T-helper 17 cell (primary cell): ENCODE data around the gene IGSF21. TPM values are rescaled to one million over a fixed set of nuclear protein-coding genes. Genes with fewer than 3 reads are reported as not detected.

Experiments
- ATAC-seq: fragments of 150-1000 bp; cut with Tn5 transposase; 2 replicates; pipeline ENCODE4 v1.10.0; 2021; ENCODE audit warnings: mild to moderate bottlenecking, moderate library complexity
- DNase-seq, 3 donors: peaks; one replicate each; pipeline versions ENCODE4 v3.0.0 to v3.0.0-alpha.2; 2020 to 2021
- H3K9me3 ChIP-seq: one replicate; pipeline ENCODE4 v1.7.0; 2013; ENCODE audit warnings: low read length, mild to moderate bottlenecking; ENCODE audit not compliant: control insufficient read depth, poor library complexity, severe bottlenecking
- H3K27ac Mint-ChIP-seq: one replicate; pipeline ENCODE4 v1.8.0; 2022; ENCODE audit warnings: mild to moderate bottlenecking, moderate library complexity, mixed read lengths
- H3K27me3 Mint-ChIP-seq: one replicate; pipeline ENCODE4 v1.8.0; 2022; ENCODE audit warnings: mixed read lengths
- H3K36me3 Mint-ChIP-seq: one replicate; pipeline ENCODE4 v1.8.0; 2022; ENCODE audit warnings: low read depth, mixed read lengths
- H3K4me1 Mint-ChIP-seq: one replicate; pipeline ENCODE4 v1.8.0; 2022; ENCODE audit warnings: mild to moderate bottlenecking, mixed read lengths
- H3K4me3 Mint-ChIP-seq: one replicate; pipeline ENCODE4 v1.8.0; 2022; ENCODE audit warnings: mild to moderate bottlenecking, moderate library complexity, mixed read lengths
- total RNA-seq, 4 donors: library from RNA in 2 of 4; stranded (reverse) in 2 of 4; gene quantifications; one replicate each; pipeline ENCODE4 v1.2.3 and lab custom pipeline; 2022 to 2026

The IGSF21 gene
- total RNA-seq, 2 donors from 2014 or later, result not detected

DNA sequence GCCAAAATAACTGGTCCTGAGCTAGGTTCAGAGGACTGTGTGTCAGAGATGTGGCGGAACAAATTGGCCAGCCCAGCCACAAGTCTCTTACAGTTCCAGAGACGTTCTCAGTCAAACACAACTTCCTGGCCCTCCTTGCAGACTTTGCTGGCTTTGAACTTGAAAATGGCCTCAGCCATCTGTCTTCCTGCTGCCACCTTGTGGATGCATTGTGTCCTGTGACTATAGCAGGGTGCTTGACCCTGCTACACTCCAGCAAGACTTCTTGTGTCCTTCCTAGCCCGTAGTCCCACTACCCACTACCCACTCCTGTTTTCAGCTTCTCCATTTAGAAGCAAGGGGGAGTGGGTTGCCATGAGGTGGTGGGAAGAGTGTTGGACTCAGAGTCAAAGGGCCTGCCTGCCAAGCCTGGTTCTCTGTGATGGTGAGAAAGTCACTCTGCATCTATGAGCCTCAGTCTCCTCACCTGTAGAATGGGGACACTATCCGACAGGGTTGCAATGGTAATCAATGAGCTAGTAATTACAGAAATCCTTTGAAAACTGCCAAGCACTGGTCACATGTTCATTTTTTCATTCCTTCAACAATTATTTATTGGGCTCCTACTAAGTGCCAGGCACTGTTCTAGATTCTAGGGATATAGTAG lies 109.9 kb downstream of the IGSF21 start:
- H3K9me3 ChIP-seq, result no peaks in the 10 kb centered on the region
- no peaks in the 10 kb centered on the region for H3K4me1 Mint-ChIP-seq
- ATAC-seq, result no peak
- DNase-seq, result no peak
- H3K36me3 Mint-ChIP-seq, result no peaks in the 10 kb centered on the region
- H3K27me3 Mint-ChIP-seq, result no peaks in the 10 kb centered on the region
- H3K4me3 Mint-ChIP-seq, result no peak overlapping the region
- no peak overlapping the region for H3K27ac Mint-ChIP-seq

DNA sequence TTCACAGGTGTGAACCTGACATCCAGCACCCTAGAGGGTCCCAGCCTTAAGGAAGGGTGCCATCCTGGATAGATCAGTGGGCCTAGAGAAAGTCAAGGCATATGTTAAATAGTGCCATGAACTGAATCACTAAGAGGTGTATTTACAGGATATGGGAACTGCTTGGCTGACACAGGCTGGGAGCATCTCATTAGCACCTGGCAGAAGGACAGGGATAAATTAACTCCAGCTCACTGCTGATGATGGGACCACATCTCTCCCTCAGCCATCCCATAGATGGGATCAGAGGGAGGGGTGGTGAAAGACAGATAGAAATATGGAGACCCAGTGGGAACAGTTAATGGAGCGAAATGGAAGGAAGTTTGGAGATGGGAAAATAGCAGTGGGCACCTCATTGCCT lies 122.0 kb downstream of the IGSF21 start:
- no peak for DNase-seq
- Mint-ChIP-seq H3K4me3 (no peak overlapping the region), H3K4me1 (no peaks in the 10 kb centered on the region), H3K36me3 (no peaks in the 10 kb centered on the region), H3K27me3 (peaks cover 6% of the 10 kb centered on the region), H3K27ac (no peak overlapping the region)
- H3K9me3 ChIP-seq, result peaks cover 5% of the 10 kb centered on the region
- no peak for ATAC-seq

DNA sequence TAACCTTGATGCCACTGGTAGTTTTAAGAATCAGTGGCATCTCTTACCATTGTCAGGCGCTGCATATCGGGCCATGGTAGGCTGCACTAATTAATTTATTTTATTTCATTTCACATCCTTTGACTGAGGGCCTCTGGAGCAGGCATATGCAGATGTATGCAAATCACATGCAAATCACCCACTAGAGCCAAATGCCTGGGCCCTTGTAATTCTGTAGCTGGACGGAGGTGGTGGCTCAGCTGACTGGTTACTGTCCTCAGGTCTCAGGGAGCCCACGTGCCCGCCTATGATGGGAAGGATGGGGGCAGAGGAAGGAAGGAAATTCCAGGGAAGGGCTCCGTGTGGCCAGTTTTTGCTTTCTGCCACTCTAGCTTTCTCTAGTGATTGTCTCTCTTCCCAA lies 122.7 kb downstream of the IGSF21 start:
- Mint-ChIP-seq H3K36me3 (no peaks in the 10 kb centered on the region), H3K4me3 (no peak overlapping the region), H3K4me1 (no peaks in the 10 kb centered on the region), H3K27ac (no peak overlapping the region), H3K27me3 (peaks cover 6% of the 10 kb centered on the region)
- peaks cover 8% of the 10 kb centered on the region for H3K9me3 ChIP-seq
- ATAC-seq (no peak), DNase-seq (no peak)

DNA sequence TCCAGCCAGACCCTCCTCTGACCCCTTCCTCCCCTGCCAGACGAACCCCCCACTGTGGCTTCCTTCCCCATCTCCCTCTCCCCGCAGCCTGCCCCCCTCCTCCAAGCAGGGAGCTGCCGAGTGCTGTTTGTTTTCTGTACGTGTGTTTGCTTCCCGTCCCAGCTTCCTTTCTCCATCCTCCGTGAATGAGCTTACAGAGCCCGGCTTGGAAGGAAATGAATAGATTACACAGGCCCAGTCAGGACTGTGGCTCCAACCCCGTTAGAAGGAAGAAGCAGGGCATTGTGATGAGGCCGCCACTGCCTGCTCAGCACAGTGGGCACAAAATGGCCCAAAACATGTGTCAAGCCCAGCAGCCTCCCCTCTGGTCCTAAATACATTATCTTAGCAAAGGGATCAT lies 123.2 kb downstream of the IGSF21 start:
- H3K9me3 ChIP-seq, result peaks cover 8% of the 10 kb centered on the region
- Mint-ChIP-seq H3K4me3 (no peak overlapping the region), H3K4me1 (no peaks in the 10 kb centered on the region), H3K27me3 (peaks cover 6% of the 10 kb centered on the region), H3K27ac (no peak overlapping the region), H3K36me3 (no peaks in the 10 kb centered on the region)
- DNase-seq, result no peak
- no peak for ATAC-seq

DNA sequence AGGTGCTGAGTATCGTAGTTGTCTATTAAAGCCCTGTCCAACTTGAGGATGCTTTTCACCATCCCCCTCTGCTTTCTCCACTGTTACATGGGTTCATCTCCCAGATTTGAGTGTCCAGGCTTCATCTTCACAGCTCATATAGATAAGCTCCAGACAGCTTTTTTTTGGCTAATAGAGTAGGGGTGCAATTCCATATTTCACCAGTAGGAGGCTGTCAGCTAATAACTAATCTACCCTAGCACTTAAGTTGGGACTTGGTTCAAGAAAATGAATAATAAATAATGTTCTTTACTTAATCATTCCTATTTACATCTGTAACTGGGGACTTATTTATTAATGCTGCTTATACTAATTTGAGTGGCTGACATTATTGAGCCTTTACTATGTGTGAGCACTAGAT lies 124.5 kb downstream of the IGSF21 start:
- Mint-ChIP-seq H3K4me1 (no peaks in the 10 kb centered on the region), H3K36me3 (no peaks in the 10 kb centered on the region), H3K4me3 (no peak overlapping the region), H3K27me3 (peaks cover 6% of the 10 kb centered on the region), H3K27ac (no peak overlapping the region)
- peaks cover 8% of the 10 kb centered on the region for H3K9me3 ChIP-seq
- no peak for ATAC-seq
- DNase-seq, result no peak

DNA sequence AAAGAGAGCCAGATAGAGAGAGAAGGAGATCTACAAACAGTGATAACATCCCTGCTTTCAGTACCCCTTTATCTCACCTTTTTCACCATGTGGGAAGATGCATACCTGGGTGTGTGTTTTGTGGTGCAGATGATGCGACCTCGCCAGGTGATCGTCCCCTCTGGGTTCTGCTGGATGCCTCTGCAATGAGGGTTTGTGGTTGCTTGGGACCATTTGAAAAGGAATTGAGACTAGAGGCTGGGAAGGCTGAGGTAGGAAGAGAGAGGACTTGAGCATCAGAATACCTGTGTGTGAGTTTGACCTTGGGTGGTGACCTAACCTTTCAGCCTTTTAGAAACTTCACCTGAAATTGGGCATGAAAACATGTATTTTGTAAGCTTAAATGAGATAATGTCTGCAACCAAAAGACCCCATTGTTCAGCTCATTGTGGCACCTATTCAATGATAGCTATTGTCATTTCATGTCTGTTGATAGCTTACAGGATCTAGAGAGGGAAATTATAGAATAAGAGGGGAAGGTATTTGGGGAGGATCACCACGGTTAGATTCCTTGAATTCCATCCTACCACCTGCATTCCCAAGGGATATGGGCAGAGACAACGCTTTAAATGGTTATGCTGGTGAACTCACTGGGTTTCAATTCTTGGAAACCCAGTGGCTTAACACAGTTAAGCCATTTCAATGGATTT lies 125.7 kb downstream of the IGSF21 start:
- peaks cover 8% of the 10 kb centered on the region for H3K9me3 ChIP-seq
- no peak overlapping the region for H3K27ac Mint-ChIP-seq
- DNase-seq (no peak), ATAC-seq (no peak)
- H3K36me3 Mint-ChIP-seq, result no peaks in the 10 kb centered on the region
- H3K4me1 Mint-ChIP-seq, result no peaks in the 10 kb centered on the region
- no peak overlapping the region for H3K4me3 Mint-ChIP-seq
- peaks cover 14% of the 10 kb centered on the region for H3K27me3 Mint-ChIP-seq

DNA sequence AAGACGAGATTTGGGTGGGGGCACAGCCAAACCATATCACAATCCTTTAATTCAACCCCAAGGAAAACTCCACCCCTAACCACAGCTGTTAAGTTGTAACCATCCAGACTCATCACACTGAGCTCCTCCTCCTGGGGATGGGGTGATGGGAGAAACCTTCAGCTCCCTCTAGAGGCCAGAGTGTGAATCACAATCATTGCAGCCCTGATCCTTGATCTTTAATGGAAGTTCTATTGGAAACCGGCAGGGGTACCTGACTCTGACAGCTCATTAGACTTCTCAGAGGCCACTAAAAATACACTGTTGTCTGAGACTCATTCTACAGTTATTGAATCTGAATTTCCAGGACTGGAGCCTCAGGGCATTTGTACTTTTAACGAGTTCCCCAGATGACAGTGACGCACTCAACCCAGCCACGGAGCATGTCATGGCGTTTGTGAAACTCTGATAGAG lies 127.2 kb downstream of the IGSF21 start:
- H3K4me3 Mint-ChIP-seq, result no peak overlapping the region
- DNase-seq (no peak), ATAC-seq (no peak)
- peaks cover 23% of the 10 kb centered on the region for H3K27me3 Mint-ChIP-seq
- H3K4me1 Mint-ChIP-seq, result no peaks in the 10 kb centered on the region
- peaks cover 8% of the 10 kb centered on the region for H3K9me3 ChIP-seq
- no peak overlapping the region for H3K27ac Mint-ChIP-seq
- peaks cover 2% of the 10 kb centered on the region for H3K36me3 Mint-ChIP-seq

DNA sequence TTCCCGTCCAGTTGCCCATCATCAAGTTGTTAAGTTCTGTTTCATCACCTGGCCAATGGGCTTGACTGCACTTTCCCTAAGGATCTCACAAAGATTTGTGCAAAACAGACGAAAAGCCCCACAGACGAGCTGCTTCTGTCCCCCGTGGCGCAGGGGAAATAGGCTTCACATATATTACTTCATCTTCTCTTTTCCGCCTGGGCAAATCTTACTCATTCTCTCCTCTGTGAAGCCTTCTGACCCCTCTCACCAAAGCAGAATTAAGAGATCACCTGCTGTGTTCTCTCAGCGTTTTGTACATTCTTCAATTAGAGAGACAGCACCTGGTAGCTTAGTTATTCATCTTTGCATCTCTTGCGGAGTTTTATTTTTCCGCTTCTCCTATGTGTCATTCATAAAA lies 129.8 kb downstream of the IGSF21 start:
- peaks cover 25% of the 10 kb centered on the region for H3K27me3 Mint-ChIP-seq

DNA sequence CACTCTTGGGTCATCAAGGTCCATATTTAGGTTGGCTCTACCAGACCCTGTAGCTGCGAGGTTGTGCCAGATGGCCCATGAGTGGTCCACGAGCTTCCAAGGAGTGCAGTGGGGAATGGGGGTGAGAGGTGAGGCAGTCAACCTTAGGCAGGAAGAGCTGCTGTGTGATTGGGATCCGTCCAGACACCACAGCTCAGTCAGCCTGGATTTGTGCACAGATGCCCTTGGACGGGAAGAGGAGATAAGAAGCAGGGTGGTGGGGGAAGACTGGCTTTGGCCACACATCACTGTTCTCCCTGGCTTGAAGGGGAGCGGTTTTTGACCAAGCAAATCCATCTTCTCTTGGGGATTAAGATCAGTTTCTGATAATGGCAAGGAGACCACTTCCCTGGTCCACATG lies 130.6 kb downstream of the IGSF21 start:
- Mint-ChIP-seq H3K27me3 (peaks cover 32% of the 10 kb centered on the region), H3K4me3 (no peak overlapping the region), H3K4me1 (no peaks in the 10 kb centered on the region)

More for the DNA sequence above, 129.8 kb downstream of the IGSF21 start:
- Mint-ChIP-seq H3K36me3 (peaks cover 2% of the 10 kb centered on the region), H3K27ac (no peak overlapping the region), H3K4me3 (no peak overlapping the region), H3K4me1 (no peaks in the 10 kb centered on the region)
- peaks cover 3% of the 10 kb centered on the region for H3K9me3 ChIP-seq
- ATAC-seq (no peak), DNase-seq (no peak)

DNA sequence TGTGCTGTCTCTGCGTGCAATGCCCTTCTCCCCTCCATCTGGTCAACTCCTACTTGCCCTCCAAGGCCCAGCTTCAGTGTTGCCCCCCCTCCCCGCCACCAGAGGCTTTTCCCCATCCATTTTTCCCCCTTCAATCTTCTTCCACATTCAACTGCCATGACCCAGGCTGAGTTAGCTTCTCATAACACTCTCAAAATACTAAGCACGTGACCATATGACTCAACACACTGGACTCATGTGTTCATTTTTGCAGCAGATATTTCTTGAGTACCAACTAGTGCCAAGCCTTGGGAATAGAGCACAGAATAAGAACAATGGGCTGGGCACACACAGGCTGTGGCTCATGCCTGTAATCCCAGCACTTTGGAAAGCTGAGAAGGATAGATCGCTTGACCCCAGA lies 132.1 kb downstream of the IGSF21 start:
- Mint-ChIP-seq H3K4me3 (no peak overlapping the region), H3K4me1 (no peaks in the 10 kb centered on the region), H3K36me3 (peaks cover 2% of the 10 kb centered on the region), H3K27ac (no peak overlapping the region), H3K27me3 (peaks cover 32% of the 10 kb centered on the region)
- no peak for ATAC-seq
- no peak for DNase-seq
- peaks cover 2% of the 10 kb centered on the region for H3K9me3 ChIP-seq

More for the DNA sequence above, 130.6 kb downstream of the IGSF21 start:
- H3K27ac Mint-ChIP-seq, result no peak overlapping the region
- peaks cover 3% of the 10 kb centered on the region for H3K9me3 ChIP-seq
- H3K36me3 Mint-ChIP-seq, result peaks cover 2% of the 10 kb centered on the region
- DNase-seq, result no peak
- no peak for ATAC-seq

DNA sequence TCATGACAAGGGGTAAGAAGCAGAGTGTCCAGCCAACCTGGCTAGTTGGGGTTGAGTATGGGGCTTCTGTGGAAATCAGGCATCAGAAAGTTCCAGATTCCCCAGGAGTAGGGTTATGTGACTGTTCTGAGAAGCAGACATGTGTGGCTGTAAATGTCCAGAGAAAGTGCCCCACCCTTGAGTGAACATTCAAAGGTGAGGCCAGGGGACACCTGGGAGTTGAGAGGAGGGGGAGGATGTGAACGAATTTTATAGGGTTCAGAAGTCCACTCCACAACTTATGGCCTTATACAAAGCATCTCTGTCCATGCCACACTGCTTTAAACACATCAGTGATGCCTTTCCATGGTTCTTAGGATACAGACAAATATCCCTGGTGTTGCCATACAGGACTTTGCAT lies 133.3 kb downstream of the IGSF21 start:
- Mint-ChIP-seq H3K4me3 (no peak overlapping the region), H3K27me3 (peaks cover 32% of the 10 kb centered on the region), H3K4me1 (no peaks in the 10 kb centered on the region)

DNA sequence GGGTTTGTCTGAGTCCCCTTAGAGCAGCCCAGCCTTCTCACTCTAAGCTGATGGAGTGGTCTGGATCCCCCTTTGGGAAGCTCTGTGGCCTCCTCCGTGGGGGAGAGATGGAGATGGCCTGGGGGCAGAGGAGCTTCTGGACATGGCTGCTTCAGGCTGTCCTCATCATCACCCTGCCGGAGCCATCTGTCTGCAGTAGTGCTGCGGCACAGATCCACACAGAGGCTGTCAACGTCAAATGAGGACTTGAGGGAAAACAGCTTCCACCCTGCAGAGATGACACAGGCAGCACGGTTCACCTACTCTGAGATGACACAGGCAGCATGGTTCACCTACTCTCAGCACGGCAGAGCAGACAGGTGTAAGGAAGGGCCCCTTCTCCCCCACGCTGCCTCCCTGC lies 134.3 kb downstream of the IGSF21 start:
- Mint-ChIP-seq H3K4me1 (no peaks in the 10 kb centered on the region), H3K4me3 (no peak overlapping the region), H3K27me3 (peaks cover 38% of the 10 kb centered on the region), H3K27ac (no peak overlapping the region), H3K36me3 (peaks cover 2% of the 10 kb centered on the region)
- no peaks in the 10 kb centered on the region for H3K9me3 ChIP-seq
- no peak for ATAC-seq
- no peak for DNase-seq

More for the DNA sequence above, 133.3 kb downstream of the IGSF21 start:
- Mint-ChIP-seq H3K27ac (no peak overlapping the region), H3K36me3 (peaks cover 2% of the 10 kb centered on the region)
- ATAC-seq, result no peak
- H3K9me3 ChIP-seq, result no peaks in the 10 kb centered on the region
- DNase-seq, result no peak

DNA sequence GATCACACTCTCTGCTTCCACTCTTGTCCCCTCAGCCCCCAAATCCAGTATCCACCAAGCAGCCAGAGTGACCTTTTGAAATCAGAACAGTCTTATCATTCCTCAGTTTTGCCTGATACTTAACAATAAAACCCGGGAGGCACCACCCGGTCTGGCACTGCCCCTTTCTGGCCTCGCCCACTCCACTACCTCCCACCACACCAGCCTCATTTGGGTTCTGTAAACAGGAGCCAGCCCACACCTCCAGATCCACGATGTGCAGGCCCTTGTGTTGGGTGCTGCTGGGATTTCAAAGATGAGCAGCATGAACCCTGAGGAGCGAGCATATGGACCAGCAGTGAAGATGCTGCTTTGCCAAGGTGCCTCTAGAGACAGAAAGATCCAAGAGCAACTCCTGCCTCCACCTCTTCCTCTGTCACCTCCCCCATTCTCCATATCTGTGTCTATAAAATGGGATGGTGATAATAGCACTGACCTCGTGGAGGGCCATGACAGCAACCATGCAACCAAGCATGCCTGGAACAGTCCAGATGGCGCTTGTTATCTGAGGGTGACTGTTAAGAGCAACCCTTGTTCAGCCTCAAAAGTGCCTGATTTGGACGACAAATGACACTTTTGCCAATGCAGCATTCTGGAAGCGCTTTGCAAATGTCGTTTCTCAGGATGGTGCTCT lies 136.0 kb downstream of the IGSF21 start:
- DNase-seq, result no peak
- peaks cover 34% of the 10 kb centered on the region for H3K27me3 Mint-ChIP-seq
- H3K9me3 ChIP-seq, result no peaks in the 10 kb centered on the region
- no peak for ATAC-seq
- H3K4me1 Mint-ChIP-seq, result no peaks in the 10 kb centered on the region
- peaks cover 2% of the 10 kb centered on the region for H3K36me3 Mint-ChIP-seq
- no peak overlapping the region for H3K27ac Mint-ChIP-seq
- H3K4me3 Mint-ChIP-seq, result no peak overlapping the region
